ENCODE data around the gene PACSIN3. TPM values are rescaled to one million over a fixed set of nuclear protein-coding genes. Genes with fewer than 3 reads are reported as not detected.

PACSIN3 gene
- total and polyA plus RNA-seq, 2 of the 13 experiments (the other 11 are each of a cell fraction or from before 2014, with no cell fraction given) = 47.9 to 93.3 TPM

- TF ChIP-seq ZNF639 (CRISPR knock-in tag; conservative IDR thresholded peaks at IDR 0.05) (no peak), MEF2D (CRISPR knock-in tag; IDR thresholded peaks at IDR 0.05) (0 out of 2 replicates have a peak, but pooled peaks have one; percentile 14), HOXA5 (CRISPR knock-in tag; IDR thresholded peaks at IDR 0.05) (0 out of 2 replicates have a peak, but pooled peaks have one; percentile 33), YY1 (IDR thresholded peaks at IDR 0.05; ENCODE audit: insufficient read depth, insufficient replicate concordance, low read depth, low read length) (peak; percentile 35), XRCC5 (optimal IDR thresholded peaks at IDR 0.05; ENCODE audit: low read length) (no peak), ZBTB26 (CRISPR knock-in tag; IDR thresholded peaks at IDR 0.05; ENCODE audit: borderline replicate concordance) (no peak), HNRNPL (IDR thresholded peaks at IDR 0.05; ENCODE audit: low read depth, low read length) (0 out of 2 replicates have a peak, but pooled peaks have one; percentile 2), ZNF264 (CRISPR knock-in tag; IDR thresholded peaks at IDR 0.05) (no peak), ZNF570 (CRISPR knock-in tag; IDR thresholded peaks at IDR 0.05; ENCODE audit: borderline replicate concordance) (no peak), ZSCAN25 (CRISPR knock-in tag; IDR thresholded peaks at IDR 0.05) (no peak), ZBTB39 (CRISPR knock-in tag; IDR thresholded peaks at IDR 0.05) (no peak), TMF1 (CRISPR knock-in tag; IDR thresholded peaks at IDR 0.05; ENCODE audit: low read depth) (0 out of 2 replicates have a peak, but pooled peaks have one; percentile 37), KDM5B (CRISPR knock-in tag; IDR thresholded peaks at IDR 0.05; ENCODE audit: borderline replicate concordance) (0 out of 2 replicates have a peak, but pooled peaks have one; percentile 1), POLR2AphosphoS2 (IDR thresholded peaks at IDR 0.05; ENCODE audit: low read depth, low read length) (no peak), HDAC6 (IDR thresholded peaks at IDR 0.05; ENCODE audit: low read depth, low read length) (no peak), ISX (CRISPR knock-in tag; conservative IDR thresholded peaks at IDR 0.05) (no peak), NKX3-1 (CRISPR knock-in tag; IDR thresholded peaks at IDR 0.05) (no peak), ZNF550 (CRISPR knock-in tag; IDR thresholded peaks at IDR 0.05; ENCODE audit: borderline replicate concordance) (no peak), MLX (CRISPR knock-in tag; IDR thresholded peaks at IDR 0.05) (no peak)
- TF ChIP-seq, protein P1, sequence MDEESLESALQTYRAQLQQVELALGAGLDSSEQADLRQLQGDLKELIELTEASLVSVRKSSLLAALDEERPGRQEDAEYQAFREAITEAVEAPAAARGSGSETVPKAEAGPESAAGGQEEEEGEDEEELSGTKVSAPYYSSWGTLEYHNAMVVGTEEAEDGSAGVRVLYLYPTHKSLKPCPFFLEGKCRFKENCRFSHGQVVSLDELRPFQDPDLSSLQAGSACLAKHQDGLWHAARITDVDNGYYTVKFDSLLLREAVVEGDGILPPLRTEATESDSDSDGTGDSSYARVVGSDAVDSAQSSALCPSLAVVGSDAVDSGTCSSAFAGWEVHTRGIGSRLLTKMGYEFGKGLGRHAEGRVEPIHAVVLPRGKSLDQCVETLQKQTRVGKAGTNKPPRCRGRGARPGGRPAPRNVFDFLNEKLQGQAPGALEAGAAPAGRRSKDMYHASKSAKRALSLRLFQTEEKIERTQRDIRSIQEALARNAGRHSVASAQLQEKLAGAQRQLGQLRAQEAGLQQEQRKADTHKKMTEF (CRISPR knock-in tag; IDR thresholded peaks at IDR 0.05) = no peak
- TF ChIP-seq, protein P2, sequence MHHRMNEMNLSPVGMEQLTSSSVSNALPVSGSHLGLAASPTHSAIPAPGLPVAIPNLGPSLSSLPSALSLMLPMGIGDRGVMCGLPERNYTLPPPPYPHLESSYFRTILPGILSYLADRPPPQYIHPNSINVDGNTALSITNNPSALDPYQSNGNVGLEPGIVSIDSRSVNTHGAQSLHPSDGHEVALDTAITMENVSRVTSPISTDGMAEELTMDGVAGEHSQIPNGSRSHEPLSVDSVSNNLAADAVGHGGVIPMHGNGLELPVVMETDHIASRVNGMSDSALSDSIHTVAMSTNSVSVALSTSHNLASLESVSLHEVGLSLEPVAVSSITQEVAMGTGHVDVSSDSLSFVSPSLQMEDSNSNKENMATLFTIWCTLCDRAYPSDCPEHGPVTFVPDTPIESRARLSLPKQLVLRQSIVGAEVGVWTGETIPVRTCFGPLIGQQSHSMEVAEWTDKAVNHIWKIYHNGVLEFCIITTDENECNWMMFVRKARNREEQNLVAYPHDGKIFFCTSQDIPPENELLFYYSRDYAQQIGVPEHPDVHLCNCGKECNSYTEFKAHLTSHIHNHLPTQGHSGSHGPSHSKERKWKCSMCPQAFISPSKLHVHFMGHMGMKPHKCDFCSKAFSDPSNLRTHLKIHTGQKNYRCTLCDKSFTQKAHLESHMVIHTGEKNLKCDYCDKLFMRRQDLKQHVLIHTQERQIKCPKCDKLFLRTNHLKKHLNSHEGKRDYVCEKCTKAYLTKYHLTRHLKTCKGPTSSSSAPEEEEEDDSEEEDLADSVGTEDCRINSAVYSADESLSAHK (CRISPR knock-in tag; IDR thresholded peaks at IDR 0.05; ENCODE audit: borderline replicate concordance) = no peak
Measured at GRCh38 chr11:47186076-47186699, at the start of gene PACSIN3 (continued).
